SU-DHL-6 (cell line): ENCODE data around the gene BCAS3.

ENCODE experiments used
- H2AFZ ChIP-seq: fragments of 200-600 bp; sonication (generic); 2 replicates; pipeline ENCODE4 v1.6.1; 2014; ENCODE audit warnings: low read depth, mild to moderate bottlenecking, moderate library complexity, mixed read lengths, antibody characterized with exemption, low read length; ENCODE audit not compliant: severe bottlenecking
- H3F3A ChIP-seq: fragments of 200-600 bp; shearing (Covaris generic); 2 replicates; pipeline ENCODE4 v1.6.0; 2016; ENCODE audit warnings: antibody characterized with exemption, mild to moderate bottlenecking; ENCODE audit not compliant: insufficient read depth
- H3K27ac ChIP-seq: fragments of 200-600 bp; sonication (generic); 2 replicates; pipeline ENCODE4 v1.5.1; 2016; ENCODE audit warnings: low read depth, mild to moderate bottlenecking, low read length, moderate library complexity, mixed read lengths
- H3K27me3 ChIP-seq: fragments of 200-600 bp; sonication (generic), shearing (Covaris generic); 2 replicates; pipeline ENCODE4 v1.6.0; 2014; ENCODE audit warnings: mild to moderate bottlenecking, low read length
- H3K36me3 ChIP-seq: fragments of 200-600 bp; sonication (generic); 2 replicates; pipeline ENCODE4 v1.6.1; 2014; ENCODE audit warnings: mild to moderate bottlenecking, low read length, mixed read lengths
- H3K4me2 ChIP-seq: fragments of 300-600, 200-600 bp; shearing (Covaris generic), sonication (generic); 2 replicates; pipeline ENCODE4 v1.6.0; 2014; ENCODE audit warnings: low read length, low read depth, mild to moderate bottlenecking; ENCODE audit not compliant: poor library complexity, severe bottlenecking
- H3K4me3 ChIP-seq: fragments of 200-600 bp; sonication (generic); 2 replicates; pipeline ENCODE4 v1.5.1; 2014; ENCODE audit warnings: antibody characterized with exemption, low read length, mild to moderate bottlenecking, mixed read lengths; ENCODE audit not compliant: insufficient read depth, poor library complexity, severe bottlenecking
- H3K79me2 ChIP-seq: fragments of 200-600 bp; sonication (generic); 2 replicates; pipeline ENCODE4 v1.6.1; 2014; ENCODE audit warnings: mild to moderate bottlenecking, low read length, moderate library complexity; ENCODE audit not compliant: insufficient read depth
- H3K9ac ChIP-seq: fragments of 200-600 bp; sonication (generic); 2 replicates; pipeline ENCODE4 v1.7.0; 2014; ENCODE audit warnings: mild to moderate bottlenecking, low read length
- H3K9me2 ChIP-seq: fragments of 200-600 bp; sonication (generic); replicated peaks from 2 replicates; pipeline ENCODE4 v1.6.1; 2014; ENCODE audit warnings: low read length; ENCODE audit not compliant: insufficient read depth
- H3K9me3 ChIP-seq: fragments of 200-600 bp; sonication (generic); 2 replicates; pipeline ENCODE4 v1.6.1; 2014; ENCODE audit warnings: low read length, mixed read lengths; ENCODE audit not compliant: insufficient read depth
- H4K20me1 ChIP-seq: fragments of 200-600 bp; sonication (generic); 2 replicates; pipeline ENCODE4 v1.6.1; 2014; ENCODE audit warnings: low read depth, mild to moderate bottlenecking, antibody characterized with exemption, low read length, moderate library complexity, mixed read lengths
- CTCF ChIP-seq: fragments of 200-600 bp; sonication (generic); IDR thresholded peaks from one replicate; pipeline ENCODE4 v1.5.1; 2017; ENCODE audit warnings: antibody characterized with exemption, mild to moderate bottlenecking, low read length, moderate library complexity; ENCODE audit not compliant: insufficient read depth, poor library complexity, severe bottlenecking
- EZH2phosphoT487 ChIP-seq: fragments of 200-600 bp; sonication (generic), shearing (Covaris generic); conservative IDR thresholded peaks from 2 replicates; pipeline ENCODE4 v1.6.1; 2018; ENCODE audit warnings: mild to moderate bottlenecking, antibody characterized with exemption, low read length, moderate library complexity, mixed read lengths

BCAS3 gene

GRCh38 chr17:61200339-61200715 is 522.7 kb downstream of the BCAS3 start:
- no peak overlapping the region for H3K9ac ChIP-seq
- H3K4me2 ChIP-seq: no peak overlapping the region

GRCh38 chr17:61201211-61201610 is 523.6 kb downstream of the BCAS3 start:
- Histone ChIP-seq H3K36me3 (no peaks in the 10 kb centered on the region), H3F3A (no peaks in the 10 kb centered on the region), H4K20me1 (no peaks in the 10 kb centered on the region), H3K9ac (no peak overlapping the region), H3K79me2 (no peaks in the 10 kb centered on the region), H3K9me3 (no peaks in the 10 kb centered on the region), H3K27me3 (no peaks in the 10 kb centered on the region), H3K9me2 (no peaks in the 10 kb centered on the region), H3K4me3 (no peak overlapping the region), H2AFZ (no peak overlapping the region), H3K4me2 (no peak overlapping the region), H3K27ac (no peak overlapping the region)
- no peak for TF ChIP-seq CTCF
- no peak for TF ChIP-seq EZH2phosphoT487

More at GRCh38 chr17:61200339-61200715, 522.7 kb downstream of the BCAS3 start:
- H3F3A ChIP-seq: no peaks in the 10 kb centered on the region
- TF ChIP-seq CTCF: no peak
- H3K9me2 ChIP-seq: no peaks in the 10 kb centered on the region
- H2AFZ ChIP-seq: no peak overlapping the region
- H3K79me2 ChIP-seq: no peaks in the 10 kb centered on the region
- H3K9me3 ChIP-seq: no peaks in the 10 kb centered on the region
- no peaks in the 10 kb centered on the region for H4K20me1 ChIP-seq
- H3K4me3 ChIP-seq: no peak overlapping the region
- H3K27me3 ChIP-seq: no peaks in the 10 kb centered on the region
- no peaks in the 10 kb centered on the region for H3K36me3 ChIP-seq
- H3K27ac ChIP-seq: no peak overlapping the region

- Histone ChIP-seq H3F3A (no peaks in the 10 kb centered on the region), H4K20me1 (no peaks in the 10 kb centered on the region), H3K4me3 (no peak overlapping the region), H3K27me3 (no peaks in the 10 kb centered on the region), H3K27ac (no peak overlapping the region), H3K36me3 (no peaks in the 10 kb centered on the region), H3K9me2 (no peaks in the 10 kb centered on the region), H3K79me2 (no peaks in the 10 kb centered on the region), H2AFZ (no peak overlapping the region), H3K9ac (no peak overlapping the region), H3K9me3 (no peaks in the 10 kb centered on the region), H3K4me2 (no peak overlapping the region)
- no peak for TF ChIP-seq EZH2phosphoT487
- TF ChIP-seq CTCF: no peak
Observed at GRCh38 chr17:61202564-61202963, 524.9 kb downstream of the BCAS3 start.
